Activated CD4-positive, CD25-positive, alpha-beta regulatory T cell treated with anti-CD3 and anti-CD28 coated beads, Interleukin-2, amount 50 U/mL, for 72 hours (primary cell): Measurements from ENCODE around the gene URB2.
"Not testable (repeated sequence)": the region's sequence is repeated elsewhere in the genome, so short reads cannot be mapped to it uniquely, and the experiment has no call there.

Experiments
- DNase-seq: peaks from one replicate; pipeline ENCODE4 v3.0.0; 2021

URB2 gene

GRCh38 chr1:229625915-229626831, at the start of gene URB2, which contains the start of gene TAF5L:
TSS of gene URB2 (plus strand) at chr1:229626247. CDS start at chr1:229627634, 1,387 bp downstream.
TSS of gene TAF5L (minus strand) at chr1:229626122. CDS start at chr1:229614482, 11,640 bp downstream.
- DNase-seq = peak; percentile 88

GRCh38 chr1:229578168-229579058, 47.6 kb upstream of the URB2 start:
- DNase-seq = no peak

GRCh38 chr1:229579059-229579673, 46.9 kb upstream of the URB2 start:
- DNase-seq = no peak

GRCh38 chr1:229581485-229581884, 44.6 kb upstream of the URB2 start:
- no peak for DNase-seq

GRCh38 chr1:229582011-229582694, 43.9 kb upstream of the URB2 start:
- no peak for DNase-seq

GRCh38 chr1:229582715-229583114, 43.3 kb upstream of the URB2 start:
- DNase-seq = no peak

- no peak for DNase-seq
These were observed 40.7 kb upstream of the URB2 start for GRCh38 chr1:229585338-229585737.

- DNase-seq = no peak
These were observed 35.9 kb upstream of the URB2 start for GRCh38 chr1:229590119-229590518.

GRCh38 chr1:229593800-229594199, 32.2 kb upstream of the URB2 start:
- no peak for DNase-seq

- no peak for DNase-seq
These were observed 31.6 kb upstream of the URB2 start for GRCh38 chr1:229594227-229595008.

- DNase-seq = not testable (repeated sequence)
These were observed 30.2 kb upstream of the URB2 start for GRCh38 chr1:229595876-229596275.

GRCh38 chr1:229596925-229597699, 28.9 kb upstream of the URB2 start:
- no peak for DNase-seq

GRCh38 chr1:229597877-229598276, 28.2 kb upstream of the URB2 start:
- no peak for DNase-seq

- no peak for DNase-seq
These were observed 26.7 kb upstream of the URB2 start for GRCh38 chr1:229599218-229599954.

GRCh38 chr1:229600229-229600628, 25.8 kb upstream of the URB2 start:
- DNase-seq = no peak

GRCh38 chr1:229603371-229604005, 22.6 kb upstream of the URB2 start:
- no peak for DNase-seq

GRCh38 chr1:229607370-229607769, 18.7 kb upstream of the URB2 start:
- no peak for DNase-seq

- DNase-seq = no peak
These were observed 17.5 kb upstream of the URB2 start for GRCh38 chr1:229608590-229608989.

- DNase-seq = no peak
These were observed 12.1 kb upstream of the URB2 start for GRCh38 chr1:229613938-229614337.

- no peak for DNase-seq
These were observed 11.3 kb upstream of the URB2 start for GRCh38 chr1:229614701-229615100.
